HG03432 (cell line): Measurements from ENCODE around the gene SMIM3.
"Not testable (repeated sequence)": the region's sequence is repeated elsewhere in the genome, so short reads cannot be mapped to it uniquely, and the experiment has no call there.

ENCODE experiments used
- ATAC-seq: cut with Tn5 transposase; IDR thresholded peaks from one replicate; pipeline ENCODE4 v1.9.1; 2021; ENCODE audit warnings: mild to moderate bottlenecking, moderate library complexity; ENCODE audit not compliant: unreplicated experiment

The SMIM3 gene

GRCh38 chr5:150778517-150779396 lies at the start of gene SMIM3:
Gene SMIM3, plus strand, starts transcription at chr5:150778757. Its CDS starts 16,684 bp downstream, at chr5:150795441.
- ATAC-seq = peak; percentile 41

- ATAC-seq = no peak
Measured at GRCh38 chr5:150729859-150730258, 48.7 kb upstream of the SMIM3 start.

- ATAC-seq = no peak
Measured at GRCh38 chr5:150731669-150732242, 46.8 kb upstream of the SMIM3 start.

GRCh38 chr5:150734579-150735384 lies 43.8 kb upstream of the SMIM3 start:
- peak; percentile 69 for ATAC-seq

- ATAC-seq = no peak
Measured at GRCh38 chr5:150738862-150739261, 39.7 kb upstream of the SMIM3 start.

GRCh38 chr5:150740992-150741391 lies 37.6 kb upstream of the SMIM3 start:
- no peak for ATAC-seq

- ATAC-seq = not testable (repeated sequence)
Measured at GRCh38 chr5:150742455-150743141, 36.0 kb upstream of the SMIM3 start.

GRCh38 chr5:150743142-150743488 lies 35.4 kb upstream of the SMIM3 start:
- not testable (repeated sequence) for ATAC-seq

GRCh38 chr5:150750469-150750868 lies 28.1 kb upstream of the SMIM3 start:
- ATAC-seq = no peak

- no peak for ATAC-seq
Measured at GRCh38 chr5:150751096-150751891, 27.3 kb upstream of the SMIM3 start.

- no peak for ATAC-seq
Measured at GRCh38 chr5:150753463-150753862, 25.1 kb upstream of the SMIM3 start.

- no peak for ATAC-seq
Measured at GRCh38 chr5:150753863-150754262, 24.7 kb upstream of the SMIM3 start.

- ATAC-seq = no peak
Measured at GRCh38 chr5:150757087-150757649, 21.4 kb upstream of the SMIM3 start.

GRCh38 chr5:150758203-150758530 lies 20.4 kb upstream of the SMIM3 start:
- peak; percentile 18 for ATAC-seq

- peak; percentile 95 for ATAC-seq
Measured at GRCh38 chr5:150758531-150759333, 19.8 kb upstream of the SMIM3 start, which contains the start of gene DCTN4. Gene DCTN4, minus strand, starts transcription at chr5:150759017. Its CDS starts 24 bp downstream, at chr5:150758993.

- ATAC-seq = no peak
Measured at GRCh38 chr5:150759334-150759583, 19.3 kb upstream of the SMIM3 start.

GRCh38 chr5:150762211-150762610 lies 16.3 kb upstream of the SMIM3 start:
- ATAC-seq = no peak

GRCh38 chr5:150763023-150763769 lies 15.4 kb upstream of the SMIM3 start:
- ATAC-seq = no peak

- ATAC-seq = no peak
Measured at GRCh38 chr5:150764530-150764929, 14.0 kb upstream of the SMIM3 start.
